Liver (tissue), 9 donors: ENCODE measurements around the gene OOSP3. TPM values are rescaled to one million over a fixed set of nuclear protein-coding genes. Genes with fewer than 3 reads are reported as not detected.

Source experiments
- DNase-seq: peaks from one replicate; pipeline ENCODE4 v3.0.0-alpha.2; 2017; ENCODE audit warnings: low spot score
- H3K27ac ChIP-seq, 2 donors: one replicate each; pipeline ENCODE4 v1.7.0; 2013; ENCODE audit warnings: inconsistent platforms in 2 of 2, low read length in 2 of 2, control low read depth in 1 of 2, low read depth in 1 of 2, mild to moderate bottlenecking in 1 of 2
- H3K27me3 ChIP-seq, 4 donors: one replicate each; pipeline versions ENCODE4 v1.6.1 to v1.7.0; 2013; ENCODE audit warnings: low read length in 3 of 4, inconsistent platforms in 1 of 4, mild to moderate bottlenecking in 1 of 4, moderate library complexity in 1 of 4; ENCODE audit not compliant: control insufficient read depth in 4 of 4, insufficient read depth in 4 of 4
- H3K36me3 ChIP-seq, 4 donors: one replicate each; pipeline versions ENCODE4 v1.6.1 to v1.7.0; 2013; ENCODE audit warnings: low read length in 3 of 4, mild to moderate bottlenecking in 3 of 4, low read depth in 1 of 4, moderate library complexity in 1 of 4; ENCODE audit not compliant: control insufficient read depth in 4 of 4, insufficient read depth in 3 of 4
- H3K4me1 ChIP-seq, 4 donors: one replicate each; pipeline versions ENCODE4 v1.6.1 to v1.7.0; 2013; ENCODE audit warnings: low read length in 3 of 4, mild to moderate bottlenecking in 3 of 4, moderate library complexity in 1 of 4; ENCODE audit not compliant: control insufficient read depth in 4 of 4, insufficient read depth in 4 of 4
- H3K4me3 ChIP-seq, 3 donors: one replicate each; pipeline versions ENCODE4 v1.6.1 to v1.7.0; 2013; ENCODE audit warnings: low read length in 3 of 3, control low read depth in 1 of 3, low read depth in 1 of 3, mild to moderate bottlenecking in 1 of 3
- H3K9ac ChIP-seq, 2 donors: one replicate each; pipeline ENCODE4 v1.7.0; 2013; ENCODE audit warnings: low read length in 2 of 2, mild to moderate bottlenecking in 2 of 2, moderate library complexity in 2 of 2, control low read depth in 1 of 2, low read depth in 1 of 2
- H3K9me3 ChIP-seq, 4 donors: one replicate each; pipeline versions ENCODE4 v1.6.1 to v1.7.0; 2013; ENCODE audit warnings: low read length in 3 of 4; ENCODE audit not compliant: control insufficient read depth in 4 of 4
- EGR1 ChIP-seq, 2 donors: IDR thresholded peaks; 2 replicates each; pipeline ENCODE4 v1.6.1; 2016 to 2018; ENCODE audit warnings: antibody characterized with exemption in 2 of 2, low read depth in 2 of 2
- FOXA1 ChIP-seq: IDR thresholded peaks from 2 replicates; pipeline ENCODE4 v1.6.1; 2016; ENCODE audit warnings: antibody characterized with exemption
- FOXA2 ChIP-seq: IDR thresholded peaks from 2 replicates; pipeline ENCODE4 v1.6.1; 2016; ENCODE audit warnings: antibody characterized with exemption
- GABPA ChIP-seq, 2 donors: IDR thresholded peaks in 1 of 2; conservative IDR thresholded peaks in 1 of 2; 2 replicates each; pipeline ENCODE4 v1.6.1; 2016; ENCODE audit warnings: antibody characterized with exemption in 2 of 2, mild to moderate bottlenecking in 1 of 2, moderate library complexity in 1 of 2
- HNF4A ChIP-seq, 2 donors: conservative IDR thresholded peaks; 2 replicates each; pipeline ENCODE4 v1.6.1; 2016; ENCODE audit warnings: antibody characterized with exemption in 2 of 2, mild to moderate bottlenecking in 2 of 2
- HNF4G ChIP-seq: IDR thresholded peaks from 2 replicates; pipeline ENCODE4 v1.6.1; 2016; ENCODE audit warnings: antibody characterized with exemption
- JUND ChIP-seq, 2 donors: IDR thresholded peaks; 2 replicates each; pipeline ENCODE4 v1.6.1; 2016; ENCODE audit warnings: antibody characterized with exemption in 2 of 2
- NR2F2 ChIP-seq: IDR thresholded peaks from 2 replicates; pipeline ENCODE4 v1.6.1; 2016; ENCODE audit warnings: antibody characterized with exemption
- RAD21 ChIP-seq, 2 donors: IDR thresholded peaks; 2 replicates each; pipeline ENCODE4 v1.6.1; 2016; ENCODE audit warnings: antibody characterized with exemption in 2 of 2, mild to moderate bottlenecking in 2 of 2
- RXRA ChIP-seq, 2 donors: IDR thresholded peaks; 2 replicates each; pipeline ENCODE4 v1.6.1; 2017 to 2018; ENCODE audit warnings: antibody characterized with exemption in 2 of 2, mild to moderate bottlenecking in 1 of 2
- SP1 ChIP-seq: IDR thresholded peaks from 2 replicates; pipeline ENCODE4 v1.6.1; 2018; ENCODE audit warnings: antibody characterized with exemption, mild to moderate bottlenecking
- TAF1 ChIP-seq: conservative IDR thresholded peaks from 2 replicates; pipeline ENCODE4 v1.6.1; 2016; ENCODE audit warnings: antibody characterized with exemption, mild to moderate bottlenecking
- YY1 ChIP-seq: IDR thresholded peaks from 2 replicates; pipeline ENCODE4 v1.6.1; 2016; ENCODE audit warnings: antibody characterized with exemption, mild to moderate bottlenecking
- WGBS: extraction: QIAGEN DNeasy Blood & Tissue Kit; methylation state at CpG from one replicate; pipeline ENCODE4 v1.1.7; 2013; 5-methylcytosine and 5-hydroxymethylcytosine counted together
- polyA plus RNA-seq, 2 donors: library from polyadenylated mRNA; stranded (reverse) in 1 of 2; unstranded in 1 of 2; fragments of 200-250 nt in 1 of 2; fragments of >200 nt in 1 of 2; fragmentation: Nextera tagmentation in 1 of 2; extraction: Ambion mirVana in 1 of 2; gene quantifications; one replicate each; pipeline versions ENCODE4 v1.2.1 to v1.2.3, GENCODE V29; 2013 to 2015
- total RNA-seq, 2 donors: library from RNA; depleted of rRNA; stranded (reverse); fragments of >200 nt; gene quantifications; one replicate each; pipeline ENCODE4 v1.2.3, GENCODE V29; 2014
- TF ChIP-seq, protein P1 (sequence below): IDR thresholded peaks from 2 replicates; pipeline ENCODE4 v1.6.1; 2016; ENCODE audit warnings: antibody characterized with exemption
- TF ChIP-seq, protein P2 (sequence below): IDR thresholded peaks from 2 replicates; pipeline ENCODE4 v1.6.1; 2016; ENCODE audit warnings: antibody characterized with exemption, mild to moderate bottlenecking
- TF ChIP-seq, protein P3 (sequence below): IDR thresholded peaks from 2 replicates; pipeline ENCODE4 v1.6.1; 2016; ENCODE audit warnings: antibody characterized with exemption
- TF ChIP-seq, protein P4 (sequence below): IDR thresholded peaks from 2 replicates; pipeline ENCODE4 v1.6.1; 2016; ENCODE audit warnings: antibody characterized with exemption
- donor health status: healthy.
- donor health status: healthy.
- donor health status: healthy.
- donor health status: healthy.
- donor health status: healthy.

OOSP3 gene
- total and polyA plus RNA-seq, 4 donors = not detected

DNA sequence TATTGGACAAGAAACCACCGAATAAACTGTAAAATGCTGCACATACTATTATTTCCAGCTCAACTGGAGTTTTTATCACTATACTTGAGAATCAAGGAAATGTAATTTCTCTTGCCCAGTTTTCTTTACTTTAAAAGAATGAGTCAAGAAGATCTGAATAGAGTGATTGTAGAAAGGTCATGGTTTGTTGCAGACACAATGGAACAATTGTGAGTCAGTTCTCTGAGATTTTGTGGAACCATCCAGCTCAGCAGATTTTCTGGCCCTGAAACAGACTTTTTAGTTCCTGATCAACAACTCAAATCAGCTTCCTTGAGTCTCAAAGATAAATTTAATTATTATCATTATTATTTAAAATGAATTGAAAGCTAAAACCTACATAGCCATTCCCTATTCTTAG lies 13.6 kb upstream of the OOSP3 start:
- no peak for DNase-seq
- H3K27ac ChIP-seq = no peak overlapping the region

DNA sequence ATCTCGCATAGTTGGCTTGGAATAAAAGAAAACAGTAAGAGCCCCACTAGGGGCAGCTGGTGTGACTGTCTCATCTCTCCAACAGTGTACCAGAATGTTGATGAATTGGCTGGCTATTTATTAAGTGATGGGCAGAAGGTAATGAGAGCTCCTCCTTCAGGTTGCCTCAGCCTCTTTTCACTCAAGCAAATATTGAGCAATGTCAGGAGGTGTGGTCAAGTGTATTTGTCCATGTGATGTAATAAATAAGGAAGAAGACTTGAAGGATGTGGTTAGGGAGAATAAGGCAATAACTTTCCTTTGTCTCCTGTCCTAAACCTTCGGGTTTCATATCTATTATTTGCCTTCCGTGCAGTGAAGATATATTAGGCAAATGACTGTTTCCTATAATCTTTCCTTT lies 12.2 kb upstream of the OOSP3 start, which contains the start of gene TCN1:
Gene TCN1 (minus strand): TSS at position 91 of the 400 bp plus-strand sequence. CDS start 17 bp downstream, at position 74.
- Histone ChIP-seq H3K9ac (no peak within 1 kb of the TSS), H3K27me3 (no peaks in the 10 kb centered on the region), H3K27ac (no peak within 1 kb of the TSS), H3K4me1 (no peaks in the 10 kb centered on the region), H3K4me3 (no peak within 1 kb of the TSS), H3K36me3 (no peaks in the 10 kb centered on the region), H3K9me3 (no peaks in the 10 kb centered on the region)
- WGBS = 73% methylated on average over 3 of the region's 3 CpGs
- DNase-seq = no peak
- TF ChIP-seq NR2F2 (no peak), FOXA1 (no peak), RAD21 (IDR thresholded peaks at IDR 0.05) (no peak), FOXA2 (no peak), EGR1 (IDR thresholded peaks at IDR 0.05; ENCODE audit: low read depth in 2 of 2) (no peak), HNF4G (no peak), JUND (IDR thresholded peaks at IDR 0.05) (no peak), SP1 (no peak), YY1 (no peak), TAF1 (no peak), HNF4A (conservative IDR thresholded peaks at IDR 0.05) (no peak)
- TF ChIP-seq, protein P1, sequence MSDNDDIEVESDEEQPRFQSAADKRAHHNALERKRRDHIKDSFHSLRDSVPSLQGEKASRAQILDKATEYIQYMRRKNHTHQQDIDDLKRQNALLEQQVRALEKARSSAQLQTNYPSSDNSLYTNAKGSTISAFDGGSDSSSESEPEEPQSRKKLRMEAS = no peak
- TF ChIP-seq, protein P2, sequence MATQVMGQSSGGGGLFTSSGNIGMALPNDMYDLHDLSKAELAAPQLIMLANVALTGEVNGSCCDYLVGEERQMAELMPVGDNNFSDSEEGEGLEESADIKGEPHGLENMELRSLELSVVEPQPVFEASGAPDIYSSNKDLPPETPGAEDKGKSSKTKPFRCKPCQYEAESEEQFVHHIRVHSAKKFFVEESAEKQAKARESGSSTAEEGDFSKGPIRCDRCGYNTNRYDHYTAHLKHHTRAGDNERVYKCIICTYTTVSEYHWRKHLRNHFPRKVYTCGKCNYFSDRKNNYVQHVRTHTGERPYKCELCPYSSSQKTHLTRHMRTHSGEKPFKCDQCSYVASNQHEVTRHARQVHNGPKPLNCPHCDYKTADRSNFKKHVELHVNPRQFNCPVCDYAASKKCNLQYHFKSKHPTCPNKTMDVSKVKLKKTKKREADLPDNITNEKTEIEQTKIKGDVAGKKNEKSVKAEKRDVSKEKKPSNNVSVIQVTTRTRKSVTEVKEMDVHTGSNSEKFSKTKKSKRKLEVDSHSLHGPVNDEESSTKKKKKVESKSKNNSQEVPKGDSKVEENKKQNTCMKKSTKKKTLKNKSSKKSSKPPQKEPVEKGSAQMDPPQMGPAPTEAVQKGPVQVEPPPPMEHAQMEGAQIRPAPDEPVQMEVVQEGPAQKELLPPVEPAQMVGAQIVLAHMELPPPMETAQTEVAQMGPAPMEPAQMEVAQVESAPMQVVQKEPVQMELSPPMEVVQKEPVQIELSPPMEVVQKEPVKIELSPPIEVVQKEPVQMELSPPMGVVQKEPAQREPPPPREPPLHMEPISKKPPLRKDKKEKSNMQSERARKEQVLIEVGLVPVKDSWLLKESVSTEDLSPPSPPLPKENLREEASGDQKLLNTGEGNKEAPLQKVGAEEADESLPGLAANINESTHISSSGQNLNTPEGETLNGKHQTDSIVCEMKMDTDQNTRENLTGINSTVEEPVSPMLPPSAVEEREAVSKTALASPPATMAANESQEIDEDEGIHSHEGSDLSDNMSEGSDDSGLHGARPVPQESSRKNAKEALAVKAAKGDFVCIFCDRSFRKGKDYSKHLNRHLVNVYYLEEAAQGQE = no peak

More for the DNA sequence above, 13.6 kb upstream of the OOSP3 start:
- Histone ChIP-seq H3K27me3 (no peaks in the 10 kb centered on the region), H3K9ac (no peak overlapping the region), H3K4me1 (no peaks in the 10 kb centered on the region), H3K9me3 (no peaks in the 10 kb centered on the region), H3K4me3 (no peak overlapping the region), H3K36me3 (no peaks in the 10 kb centered on the region)
- WGBS = 57% methylated on average over 1 of the region's 1 CpG
- TF ChIP-seq SP1 (no peak), EGR1 (IDR thresholded peaks at IDR 0.05; ENCODE audit: low read depth in 2 of 2) (no peak), HNF4G (no peak), JUND (IDR thresholded peaks at IDR 0.05) (no peak), FOXA1 (no peak), NR2F2 (no peak), RAD21 (IDR thresholded peaks at IDR 0.05) (no peak), GABPA (IDR thresholded peaks at IDR 0.05 in 1 of 2, conservative IDR thresholded peaks at IDR 0.05 in 1 of 2) (no peak), TAF1 (no peak), RXRA (IDR thresholded peaks at IDR 0.05) (no peak), FOXA2 (no peak), HNF4A (conservative IDR thresholded peaks at IDR 0.05) (no peak), YY1 (no peak)
- TF ChIP-seq, protein P3, sequence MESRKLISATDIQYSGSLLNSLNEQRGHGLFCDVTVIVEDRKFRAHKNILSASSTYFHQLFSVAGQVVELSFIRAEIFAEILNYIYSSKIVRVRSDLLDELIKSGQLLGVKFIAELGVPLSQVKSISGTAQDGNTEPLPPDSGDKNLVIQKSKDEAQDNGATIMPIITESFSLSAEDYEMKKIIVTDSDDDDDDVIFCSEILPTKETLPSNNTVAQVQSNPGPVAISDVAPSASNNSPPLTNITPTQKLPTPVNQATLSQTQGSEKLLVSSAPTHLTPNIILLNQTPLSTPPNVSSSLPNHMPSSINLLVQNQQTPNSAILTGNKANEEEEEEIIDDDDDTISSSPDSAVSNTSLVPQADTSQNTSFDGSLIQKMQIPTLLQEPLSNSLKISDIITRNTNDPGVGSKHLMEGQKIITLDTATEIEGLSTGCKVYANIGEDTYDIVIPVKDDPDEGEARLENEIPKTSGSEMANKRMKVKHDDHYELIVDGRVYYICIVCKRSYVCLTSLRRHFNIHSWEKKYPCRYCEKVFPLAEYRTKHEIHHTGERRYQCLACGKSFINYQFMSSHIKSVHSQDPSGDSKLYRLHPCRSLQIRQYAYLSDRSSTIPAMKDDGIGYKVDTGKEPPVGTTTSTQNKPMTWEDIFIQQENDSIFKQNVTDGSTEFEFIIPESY = no peak
- TF ChIP-seq, protein P4, sequence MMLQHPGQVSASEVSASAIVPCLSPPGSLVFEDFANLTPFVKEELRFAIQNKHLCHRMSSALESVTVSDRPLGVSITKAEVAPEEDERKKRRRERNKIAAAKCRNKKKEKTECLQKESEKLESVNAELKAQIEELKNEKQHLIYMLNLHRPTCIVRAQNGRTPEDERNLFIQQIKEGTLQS = no peak
- TF ChIP-seq, protein P1 = no peak
- TF ChIP-seq, protein P2 = no peak
